Osteocyte (in vitro differentiated cells): Measurements from ENCODE around the gene KCNH1. TPM values are rescaled to one million over a fixed set of nuclear protein-coding genes. Genes with fewer than 3 reads are reported as not detected.

Experiments used
- DNase-seq: peaks from one replicate; pipeline ENCODE4 v3.0.0; 2021; ENCODE audit warnings: mixed read lengths; ENCODE audit not compliant: unreplicated experiment; ENCODE audit errors: extremely low spot score
- H3K27ac Mint-ChIP-seq: one replicate; pipeline ENCODE4 v1.8.0; 2021; ENCODE audit warnings: mild to moderate bottlenecking, mixed read lengths; ENCODE audit not compliant: unreplicated experiment
- H3K27me3 Mint-ChIP-seq: one replicate; pipeline ENCODE4 v1.8.0; 2021; ENCODE audit warnings: mixed read lengths; ENCODE audit not compliant: unreplicated experiment
- H3K36me3 Mint-ChIP-seq: one replicate; pipeline ENCODE4 v1.8.0; 2021; ENCODE audit warnings: mixed read lengths; ENCODE audit not compliant: unreplicated experiment
- H3K4me1 Mint-ChIP-seq: one replicate; pipeline ENCODE4 v1.8.0; 2021; ENCODE audit warnings: mixed read lengths; ENCODE audit not compliant: unreplicated experiment
- H3K4me3 Mint-ChIP-seq: one replicate; pipeline ENCODE4 v1.8.0; 2021; ENCODE audit warnings: mild to moderate bottlenecking, moderate library complexity, mixed read lengths; ENCODE audit not compliant: unreplicated experiment
- H3K9me3 Mint-ChIP-seq: one replicate; pipeline ENCODE4 v1.8.0; 2021; ENCODE audit warnings: mixed read lengths; ENCODE audit not compliant: unreplicated experiment
- total RNA-seq: library from RNA; stranded (reverse); gene quantifications from 2 replicates; pipeline ENCODE4 v1.2.1, GENCODE V29; 2021
- TF ChIP-seq, protein P1 (sequence below): fragments of 200-600 bp; sonication (generic); IDR thresholded peaks from 2 replicates; pipeline ENCODE4 v1.5.0; 2021; ENCODE audit warnings: antibody characterized with exemption, mild to moderate bottlenecking, moderate library complexity

KCNH1 gene
- total RNA-seq, 1 donor from 2014 or later, result 7.3 TPM

DNA sequence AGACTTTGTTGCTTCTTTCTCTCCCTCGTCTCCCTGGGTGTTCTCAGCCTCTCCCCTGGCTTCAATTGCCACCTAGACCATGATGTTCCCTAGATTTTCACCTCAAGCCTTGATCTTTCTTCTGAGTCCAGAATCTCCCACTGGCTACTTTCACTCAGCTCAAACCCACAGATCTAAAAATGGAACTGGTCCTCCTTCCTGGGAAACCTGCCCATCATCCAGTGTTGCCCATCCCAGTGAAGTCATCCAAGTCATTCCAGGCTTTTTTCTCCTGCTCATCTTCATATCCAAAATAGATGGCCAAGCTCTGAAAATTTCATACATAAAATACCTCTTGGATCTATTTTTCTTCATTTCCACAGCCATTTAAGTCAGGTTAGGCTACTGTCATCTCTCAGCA is 347.4 kb downstream of the KCNH1 start:
- no peaks in the 10 kb centered on the region for H3K9me3 Mint-ChIP-seq
- no peaks in the 10 kb centered on the region for H3K36me3 Mint-ChIP-seq
- TF ChIP-seq, protein P1, sequence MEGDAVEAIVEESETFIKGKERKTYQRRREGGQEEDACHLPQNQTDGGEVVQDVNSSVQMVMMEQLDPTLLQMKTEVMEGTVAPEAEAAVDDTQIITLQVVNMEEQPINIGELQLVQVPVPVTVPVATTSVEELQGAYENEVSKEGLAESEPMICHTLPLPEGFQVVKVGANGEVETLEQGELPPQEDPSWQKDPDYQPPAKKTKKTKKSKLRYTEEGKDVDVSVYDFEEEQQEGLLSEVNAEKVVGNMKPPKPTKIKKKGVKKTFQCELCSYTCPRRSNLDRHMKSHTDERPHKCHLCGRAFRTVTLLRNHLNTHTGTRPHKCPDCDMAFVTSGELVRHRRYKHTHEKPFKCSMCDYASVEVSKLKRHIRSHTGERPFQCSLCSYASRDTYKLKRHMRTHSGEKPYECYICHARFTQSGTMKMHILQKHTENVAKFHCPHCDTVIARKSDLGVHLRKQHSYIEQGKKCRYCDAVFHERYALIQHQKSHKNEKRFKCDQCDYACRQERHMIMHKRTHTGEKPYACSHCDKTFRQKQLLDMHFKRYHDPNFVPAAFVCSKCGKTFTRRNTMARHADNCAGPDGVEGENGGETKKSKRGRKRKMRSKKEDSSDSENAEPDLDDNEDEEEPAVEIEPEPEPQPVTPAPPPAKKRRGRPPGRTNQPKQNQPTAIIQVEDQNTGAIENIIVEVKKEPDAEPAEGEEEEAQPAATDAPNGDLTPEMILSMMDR, result no peak
- no peaks in the 10 kb centered on the region for H3K27me3 Mint-ChIP-seq
- H3K4me3 Mint-ChIP-seq, result no peak overlapping the region
- no peak for DNase-seq
- no peaks in the 10 kb centered on the region for H3K4me1 Mint-ChIP-seq
- no peak overlapping the region for H3K27ac Mint-ChIP-seq

DNA sequence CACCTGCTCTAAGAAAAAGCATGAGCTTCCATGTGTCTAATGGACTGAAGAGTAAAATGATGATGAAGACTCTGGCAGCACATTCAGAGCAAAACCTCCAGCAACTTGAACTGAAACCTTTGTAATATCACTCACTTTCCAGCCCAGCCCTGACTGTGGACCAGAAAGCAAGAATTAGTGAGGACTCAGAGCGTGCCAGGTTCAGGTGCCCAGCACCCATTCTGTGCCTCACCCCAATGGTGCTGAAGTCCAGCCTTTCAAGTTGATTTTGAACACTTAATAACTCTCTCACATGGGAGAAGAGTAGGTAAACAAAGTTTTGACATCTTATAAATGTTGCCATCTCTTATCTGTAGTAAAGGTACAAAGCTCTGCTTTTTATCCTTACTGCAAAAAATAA is 350.0 kb downstream of the KCNH1 start:
- Mint-ChIP-seq H3K4me3 (no peak overlapping the region), H3K36me3 (no peaks in the 10 kb centered on the region), H3K4me1 (no peaks in the 10 kb centered on the region), H3K9me3 (no peaks in the 10 kb centered on the region), H3K27me3 (no peaks in the 10 kb centered on the region), H3K27ac (no peak overlapping the region)
- DNase-seq, result no peak
- TF ChIP-seq, protein P1, result no peak

DNA sequence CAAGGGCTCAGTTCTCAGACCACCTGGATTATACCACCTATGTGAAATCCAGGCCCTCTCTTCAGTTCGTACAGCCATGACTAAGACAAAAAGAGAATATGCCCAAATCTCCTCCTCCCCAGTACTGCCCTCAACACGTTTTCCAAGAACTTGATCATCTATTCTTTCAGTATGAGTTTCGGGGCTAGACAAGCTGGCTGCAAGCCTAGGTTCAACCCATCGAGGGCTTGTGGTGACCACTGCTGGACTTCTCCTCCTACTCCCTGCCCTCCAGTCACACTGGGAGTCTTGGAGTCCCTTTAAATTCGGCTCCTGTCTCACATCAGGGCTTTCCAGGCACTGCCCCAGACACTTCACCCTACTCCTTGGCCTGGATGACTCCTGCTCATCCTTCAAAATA is 352.3 kb downstream of the KCNH1 start:
- H3K9me3 Mint-ChIP-seq, result no peaks in the 10 kb centered on the region
- no peak for DNase-seq
- H3K4me1 Mint-ChIP-seq, result no peaks in the 10 kb centered on the region
- no peak overlapping the region for H3K4me3 Mint-ChIP-seq
- no peaks in the 10 kb centered on the region for H3K36me3 Mint-ChIP-seq
- no peak overlapping the region for H3K27ac Mint-ChIP-seq
- H3K27me3 Mint-ChIP-seq, result no peaks in the 10 kb centered on the region
- TF ChIP-seq, protein P1, result no peak

DNA sequence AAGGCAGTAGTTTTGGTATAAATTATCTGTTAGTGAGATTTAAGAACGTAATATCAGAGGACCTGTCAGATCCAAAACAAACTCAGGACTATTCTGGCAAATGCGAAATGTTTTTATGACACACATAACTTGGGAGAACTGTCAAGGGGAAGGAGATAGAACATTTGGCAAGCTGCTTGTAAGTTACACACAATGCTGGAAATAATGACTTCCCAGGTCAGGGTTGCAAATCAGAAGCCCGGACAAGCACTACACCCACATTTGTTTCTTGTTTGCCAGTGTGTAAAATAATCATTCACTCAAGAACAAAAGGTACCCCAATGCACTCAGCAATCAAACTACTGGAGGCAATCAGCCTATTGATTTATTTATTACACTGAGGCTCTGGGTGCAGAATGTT is 354.7 kb downstream of the KCNH1 start:
- Mint-ChIP-seq H3K9me3 (no peaks in the 10 kb centered on the region), H3K36me3 (peaks cover 2% of the 10 kb centered on the region), H3K27me3 (no peaks in the 10 kb centered on the region), H3K4me1 (no peaks in the 10 kb centered on the region), H3K27ac (no peak overlapping the region), H3K4me3 (no peak overlapping the region)
- TF ChIP-seq, protein P1, result no peak
- DNase-seq, result no peak

DNA sequence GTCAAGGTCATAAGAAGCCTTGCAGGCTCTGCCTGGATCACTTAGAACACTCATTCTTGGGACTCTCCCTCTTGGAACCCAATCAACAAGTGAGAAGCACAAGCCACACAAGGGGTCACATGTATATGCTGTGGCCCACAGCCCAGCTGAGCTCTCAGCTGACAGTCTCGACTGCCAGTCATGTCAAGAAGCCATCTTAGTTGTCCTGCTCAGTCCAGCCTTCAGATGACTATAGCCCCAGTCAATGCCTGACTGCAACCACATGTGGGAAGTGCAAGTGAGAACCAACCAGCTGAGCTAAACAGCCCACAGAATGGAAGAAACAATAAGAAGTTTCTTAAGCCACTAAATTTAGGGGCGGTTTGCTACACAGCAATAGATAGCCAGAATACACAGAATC is 356.0 kb downstream of the KCNH1 start:
- H3K4me1 Mint-ChIP-seq, result no peaks in the 10 kb centered on the region
- H3K4me3 Mint-ChIP-seq, result no peak overlapping the region
- H3K36me3 Mint-ChIP-seq, result peaks cover 2% of the 10 kb centered on the region
- no peaks in the 10 kb centered on the region for H3K27me3 Mint-ChIP-seq
- no peaks in the 10 kb centered on the region for H3K9me3 Mint-ChIP-seq
- TF ChIP-seq, protein P1, result no peak
- H3K27ac Mint-ChIP-seq, result no peak overlapping the region
- no peak for DNase-seq
